Measurements from ENCODE around the gene PREPL.
"Not testable (repeated sequence)": the region's sequence is repeated elsewhere in the genome, so short reads cannot be mapped to it uniquely, and the experiment has no call there.

Gene PREPL

GRCh38 chr2:44348400-44348799 is 12.9 kb downstream of the PREPL start:
- DNase-seq (ENCODE audit: low read depth in 2 of 2) = no peak

- no peak for DNase-seq (ENCODE audit: low read depth in 2 of 2)
Measured at GRCh38 chr2:44347526-44347925, 13.8 kb downstream of the PREPL start.

DNA sequence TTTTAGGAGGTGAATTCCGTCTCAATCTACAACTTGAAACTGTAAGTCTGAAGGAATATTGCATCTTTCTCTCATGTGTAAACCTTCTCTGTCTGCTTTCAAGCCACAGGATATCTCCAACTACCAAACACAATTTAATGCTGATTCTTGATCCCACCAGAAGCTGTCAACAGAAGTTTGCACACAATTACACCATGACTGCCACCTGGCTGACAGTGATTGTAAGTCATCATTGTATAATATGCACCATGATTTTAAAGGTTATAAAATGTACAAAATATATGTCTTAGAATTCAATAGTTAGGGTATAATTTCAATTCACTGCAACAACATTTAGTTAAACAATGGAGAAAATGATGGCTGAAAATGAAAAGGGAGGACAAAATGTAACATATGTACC is 18.4 kb downstream of the PREPL start:
- no peak for DNase-seq (ENCODE audit: low read depth in 2 of 2)

GRCh38 chr2:44335806-44336538 is 25.3 kb downstream of the PREPL start:
- DNase-seq (ENCODE audit: low read depth in 2 of 2) = no peak

- DNase-seq (ENCODE audit: low read depth in 2 of 2) = no peak
Measured at GRCh38 chr2:44333994-44334393, 27.3 kb downstream of the PREPL start.

- no peak for DNase-seq (ENCODE audit: low read depth in 2 of 2)
Measured at GRCh38 chr2:44330801-44331200, 30.5 kb downstream of the PREPL start.

DNA sequence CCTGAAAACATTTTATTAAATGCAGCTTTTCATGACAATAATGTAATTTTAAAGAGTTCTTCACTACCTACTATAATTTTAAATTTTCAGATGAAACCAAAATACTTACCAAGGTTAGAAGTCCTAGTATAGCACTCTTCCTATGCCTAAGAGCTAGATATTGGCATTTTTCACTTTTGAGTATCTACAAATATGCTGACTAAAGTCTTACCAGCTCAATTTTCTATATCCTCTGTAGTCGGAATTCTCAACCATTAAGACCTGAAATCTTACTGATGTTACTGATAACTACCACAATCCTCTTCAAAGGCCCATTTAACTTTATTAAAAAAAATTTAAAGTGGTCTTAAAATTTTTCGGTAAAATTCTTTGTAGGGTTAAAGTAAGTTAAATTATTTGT is 32.0 kb downstream of the PREPL start:
- no peak for DNase-seq (ENCODE audit: low read depth in 2 of 2)

- DNase-seq (ENCODE audit: low read depth in 2 of 2) = no peak
Measured at GRCh38 chr2:44328750-44329149, 32.5 kb downstream of the PREPL start.

- no peak for DNase-seq (ENCODE audit: low read depth in 2 of 2)
Measured at GRCh38 chr2:44326548-44327264, 34.6 kb downstream of the PREPL start.

DNA sequence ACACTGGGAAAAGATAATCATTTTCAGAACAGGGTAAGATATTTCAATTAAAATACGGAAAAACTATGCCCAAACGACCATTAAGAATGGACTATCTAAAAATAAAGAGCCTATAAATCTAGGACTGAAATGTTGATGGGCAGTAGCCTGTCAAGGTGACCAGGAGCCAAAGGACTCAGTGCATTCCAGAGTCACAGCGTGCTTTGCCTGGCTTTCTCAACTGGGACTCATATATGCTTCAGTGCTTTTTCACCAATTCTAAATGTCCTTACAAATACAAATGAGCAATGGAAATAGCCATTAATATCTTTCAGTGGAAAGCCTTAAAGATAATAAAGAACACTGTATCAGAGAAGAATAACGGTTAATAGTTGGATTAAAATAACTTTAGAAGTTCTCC is 35.4 kb downstream of the PREPL start:
- DNase-seq (ENCODE audit: low read depth in 2 of 2) = no peak

GRCh38 chr2:44324971-44325426 is 36.3 kb downstream of the PREPL start:
- DNase-seq (ENCODE audit: low read depth in 2 of 2) = no peak

DNA sequence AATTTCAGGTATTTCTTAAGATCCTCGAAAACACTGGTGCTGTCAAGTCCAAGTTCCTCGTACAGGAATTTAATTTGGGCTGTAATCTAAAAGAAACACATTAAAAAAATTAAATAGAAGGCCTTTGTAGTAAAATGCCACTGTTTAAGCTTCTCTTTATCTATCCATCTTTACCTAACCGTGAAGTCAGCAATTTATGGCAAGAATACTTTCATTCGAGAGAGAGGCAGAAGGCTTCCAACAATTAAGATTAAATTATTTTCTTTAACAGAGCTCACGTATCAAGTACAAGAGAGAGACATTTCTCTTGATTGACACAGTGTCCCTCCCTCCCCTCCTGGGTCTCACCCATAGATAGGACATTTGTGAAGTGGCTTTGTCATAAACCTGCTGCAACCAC is 39.9 kb downstream of the PREPL start:
- DNase-seq (ENCODE audit: low read depth in 2 of 2) = no peak

DNA sequence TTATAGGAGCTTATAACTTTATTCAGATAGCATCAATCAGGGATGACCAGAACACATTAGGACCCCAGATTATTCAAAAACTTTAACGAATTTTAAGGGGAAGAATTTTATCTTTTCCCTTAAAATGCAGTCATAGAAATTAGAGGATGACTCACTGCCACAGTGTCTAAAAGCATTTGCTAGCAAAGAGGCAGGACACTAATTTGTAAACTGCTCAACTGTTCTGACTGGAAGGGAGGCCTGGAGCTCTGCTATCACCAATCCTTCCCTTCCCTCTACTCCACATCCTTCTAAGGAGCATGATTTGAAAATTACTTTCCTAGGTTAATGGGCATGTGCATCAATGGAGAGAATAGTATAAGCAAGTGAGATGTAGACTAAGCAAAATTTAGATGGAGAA is 40.5 kb downstream of the PREPL start:
- no peak for DNase-seq (ENCODE audit: low read depth in 2 of 2)

- no peak for DNase-seq (ENCODE audit: low read depth in 2 of 2)
Measured at GRCh38 chr2:44315945-44316344, 45.3 kb downstream of the PREPL start.

DNA sequence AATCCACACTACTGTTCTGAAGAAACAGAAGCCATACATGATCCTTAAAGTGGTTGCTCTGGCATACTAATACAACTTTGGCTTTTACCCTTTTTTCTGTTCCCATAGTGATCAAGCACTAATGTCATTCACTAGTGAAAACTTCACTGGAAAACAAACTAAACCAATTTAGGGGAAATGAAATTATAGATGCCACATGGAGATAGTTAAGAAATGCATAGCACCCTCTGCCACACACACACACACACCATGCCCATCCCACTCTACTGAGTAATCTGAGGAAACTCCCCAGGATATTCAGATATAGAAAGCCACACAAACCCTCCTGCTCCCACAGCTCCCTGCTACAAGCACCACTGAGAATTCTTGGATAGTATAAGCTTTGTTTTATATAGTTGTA is 46.9 kb downstream of the PREPL start:
- DNase-seq (ENCODE audit: low read depth in 2 of 2) = no peak

DNA sequence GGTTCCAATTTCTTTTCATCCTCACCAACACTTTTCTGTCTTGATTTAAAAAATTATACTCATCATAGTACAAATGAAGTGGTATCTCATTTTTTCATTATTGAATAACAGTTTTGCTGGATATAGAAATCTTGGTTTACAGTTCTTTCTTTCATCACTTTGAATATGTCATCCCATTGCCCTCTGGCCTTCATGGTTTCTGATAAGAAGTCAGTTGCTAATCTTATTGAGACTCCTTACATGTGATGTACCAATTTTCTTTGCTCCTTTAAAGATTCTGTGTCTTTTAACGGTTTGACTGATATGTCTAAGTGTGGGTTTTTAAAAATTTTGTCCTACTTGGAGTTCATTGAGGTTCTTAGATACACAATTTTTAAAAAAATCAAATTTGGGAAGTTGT is 51.0 kb downstream of the PREPL start:
- DNase-seq (ENCODE audit: low read depth in 2 of 2) = no peak

GRCh38 chr2:44305882-44306281 is 55.4 kb downstream of the PREPL start:
- no peak for DNase-seq (ENCODE audit: low read depth in 2 of 2)

GRCh38 chr2:44304258-44304657 is 57.0 kb downstream of the PREPL start:
- no peak for DNase-seq (ENCODE audit: low read depth in 2 of 2)

DNA sequence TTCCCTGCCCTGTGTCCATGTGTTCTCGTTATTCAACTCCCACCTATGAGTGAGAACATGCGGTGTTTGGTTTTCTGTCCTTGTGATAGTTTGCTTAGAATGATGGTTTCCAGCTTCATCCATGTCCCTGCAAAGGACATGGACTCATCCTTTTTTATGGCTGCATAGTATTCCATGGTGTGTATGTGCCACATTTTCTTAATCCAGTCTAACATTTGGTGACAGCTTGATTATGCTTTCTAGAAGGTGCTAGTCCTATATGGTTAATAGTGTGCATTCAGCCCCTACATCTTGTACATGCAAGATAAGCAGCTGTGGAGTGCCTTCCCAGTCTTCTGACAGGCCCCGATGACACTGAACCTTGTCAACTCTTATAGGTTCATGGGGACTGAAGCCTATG is 57.5 kb downstream of the PREPL start:
- not testable (repeated sequence) for DNase-seq (ENCODE audit: low read depth in 2 of 2)

DNA sequence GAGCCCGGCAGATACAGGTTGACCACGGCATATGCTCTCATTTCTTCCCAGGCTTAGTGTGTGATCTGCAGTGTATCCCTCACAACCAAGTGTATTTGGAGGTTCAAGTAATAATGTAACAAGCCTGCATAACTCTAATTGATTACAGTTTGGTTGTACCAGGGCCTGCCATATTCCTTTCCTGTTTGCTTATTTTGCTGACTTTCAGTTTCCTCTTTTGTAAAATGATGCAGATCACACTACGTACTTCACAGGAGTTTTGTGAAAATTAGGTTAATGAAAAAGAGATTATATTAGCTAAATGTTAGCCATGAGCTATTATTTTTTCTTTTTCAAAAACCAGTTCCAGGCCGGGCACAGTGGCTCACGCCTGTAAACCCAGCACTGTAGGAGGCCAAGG is 60.2 kb downstream of the PREPL start:
- DNase-seq (ENCODE audit: low read depth in 2 of 2) = no peak

DNA sequence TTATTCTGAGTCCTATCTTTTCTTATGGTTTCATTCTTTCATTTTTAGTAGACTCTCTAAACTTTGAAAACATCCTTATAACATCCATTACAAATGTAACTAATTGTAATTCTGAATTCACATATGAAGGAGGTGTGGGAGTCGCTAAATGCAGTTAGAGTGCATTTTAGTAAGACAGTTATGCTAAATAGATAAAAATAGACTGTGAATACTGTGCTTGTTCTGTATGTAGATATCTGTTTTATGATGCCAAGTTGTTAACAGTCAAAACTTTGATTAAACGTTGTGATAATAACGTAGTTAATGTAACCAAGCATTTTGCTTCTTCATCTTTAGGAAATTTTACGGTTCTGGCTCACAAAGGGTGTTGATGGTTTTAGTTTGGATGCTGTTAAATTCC is 61.7 kb downstream of the PREPL start:
- no peak for DNase-seq (ENCODE audit: low read depth in 2 of 2)

DNA sequence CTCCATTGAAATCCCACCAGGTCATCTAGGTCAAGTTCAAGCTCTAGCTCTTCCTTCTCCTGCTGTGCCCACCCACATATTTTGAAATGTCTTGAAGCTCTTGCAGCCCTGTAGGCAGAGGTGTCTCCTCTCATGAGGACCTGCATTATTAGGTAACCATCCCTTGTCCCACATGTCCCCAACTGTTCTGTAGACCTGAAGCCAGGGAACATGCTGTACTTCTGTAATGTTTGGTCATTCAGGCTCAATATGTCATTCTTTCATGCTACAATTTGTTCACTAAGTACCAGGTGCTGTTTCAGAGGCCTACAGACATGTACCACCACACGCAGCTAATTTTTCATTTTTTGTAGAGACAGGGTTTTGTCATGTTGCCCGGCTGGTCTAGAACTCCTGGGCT is 63.9 kb downstream of the PREPL start:
- no peak for DNase-seq (ENCODE audit: low read depth in 2 of 2)

DNA sequence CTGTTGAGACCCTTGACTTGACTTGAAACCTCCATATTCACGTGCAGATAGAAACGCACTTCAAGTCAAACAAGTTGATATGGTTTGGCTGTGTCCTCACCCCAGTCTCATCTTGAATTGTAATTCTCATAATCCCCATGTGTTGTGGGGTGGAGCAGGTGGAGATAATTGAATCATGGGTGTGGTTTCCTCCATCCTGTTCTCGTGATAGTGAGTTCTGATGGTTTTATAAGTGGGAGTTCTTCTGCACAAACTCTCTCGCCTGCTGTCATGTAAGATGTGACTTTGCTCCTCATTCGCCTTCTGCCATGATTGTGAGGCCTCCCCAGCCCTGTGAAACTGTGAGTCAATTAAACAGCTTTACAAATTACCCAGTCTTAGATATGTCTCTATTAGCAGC is 64.6 kb downstream of the PREPL start:
- DNase-seq (ENCODE audit: low read depth in 2 of 2) = no peak

All from stimulated activated CD8-positive, alpha-beta memory T cell treated with anti-CD3 and anti-CD28 coated beads, Interleukin-15, amount 100 ng/mL, for 48 hours (primary cell).